ENCODE results near the gene SLC44A1.
"Not testable (repeated sequence)": the region's sequence is repeated elsewhere in the genome, so short reads cannot be mapped to it uniquely, and the experiment has no call there.

The SLC44A1 gene

GRCh38 chr9:105242557-105242956, 1.9 kb upstream of the SLC44A1 start:
- DNase-seq (ENCODE audit: low spot score), result no peak

DNA sequence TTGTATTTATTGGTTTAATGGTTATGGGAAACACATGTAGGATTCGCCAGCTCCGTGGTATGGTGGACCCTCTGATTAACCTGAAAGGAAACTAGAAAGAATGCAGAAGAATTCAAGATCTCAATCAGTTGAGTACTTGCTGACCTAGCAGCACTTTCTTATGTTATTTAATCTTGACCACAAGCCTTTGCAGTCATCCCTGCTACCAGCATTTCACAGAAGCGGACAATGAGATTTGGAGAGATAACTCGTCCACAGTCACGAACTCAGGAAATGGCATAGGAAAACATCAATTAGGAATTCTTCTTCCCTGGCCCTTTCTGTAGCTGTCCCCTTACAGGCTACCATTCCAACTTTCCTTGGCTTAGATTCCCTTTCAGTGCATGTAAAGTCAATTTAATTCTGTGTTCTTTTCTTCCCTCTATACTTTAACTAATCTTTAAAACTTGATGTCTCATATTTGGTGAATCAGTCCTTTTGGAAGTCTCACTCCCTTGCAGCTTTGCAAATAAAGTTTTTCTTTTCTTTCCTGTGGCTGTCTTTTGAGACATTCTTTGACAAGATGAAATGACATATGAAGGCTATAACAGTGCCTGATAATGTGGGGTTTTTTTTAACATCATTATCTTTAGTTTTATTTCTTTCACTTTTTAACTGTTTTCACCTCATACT, 1.3 kb upstream of the SLC44A1 start:
- no peak for DNase-seq (ENCODE audit: low spot score)

GRCh38 chr9:105244734-105245028, 230 bp downstream of the SLC44A1 start:
- no peak for DNase-seq (ENCODE audit: low spot score)

DNA sequence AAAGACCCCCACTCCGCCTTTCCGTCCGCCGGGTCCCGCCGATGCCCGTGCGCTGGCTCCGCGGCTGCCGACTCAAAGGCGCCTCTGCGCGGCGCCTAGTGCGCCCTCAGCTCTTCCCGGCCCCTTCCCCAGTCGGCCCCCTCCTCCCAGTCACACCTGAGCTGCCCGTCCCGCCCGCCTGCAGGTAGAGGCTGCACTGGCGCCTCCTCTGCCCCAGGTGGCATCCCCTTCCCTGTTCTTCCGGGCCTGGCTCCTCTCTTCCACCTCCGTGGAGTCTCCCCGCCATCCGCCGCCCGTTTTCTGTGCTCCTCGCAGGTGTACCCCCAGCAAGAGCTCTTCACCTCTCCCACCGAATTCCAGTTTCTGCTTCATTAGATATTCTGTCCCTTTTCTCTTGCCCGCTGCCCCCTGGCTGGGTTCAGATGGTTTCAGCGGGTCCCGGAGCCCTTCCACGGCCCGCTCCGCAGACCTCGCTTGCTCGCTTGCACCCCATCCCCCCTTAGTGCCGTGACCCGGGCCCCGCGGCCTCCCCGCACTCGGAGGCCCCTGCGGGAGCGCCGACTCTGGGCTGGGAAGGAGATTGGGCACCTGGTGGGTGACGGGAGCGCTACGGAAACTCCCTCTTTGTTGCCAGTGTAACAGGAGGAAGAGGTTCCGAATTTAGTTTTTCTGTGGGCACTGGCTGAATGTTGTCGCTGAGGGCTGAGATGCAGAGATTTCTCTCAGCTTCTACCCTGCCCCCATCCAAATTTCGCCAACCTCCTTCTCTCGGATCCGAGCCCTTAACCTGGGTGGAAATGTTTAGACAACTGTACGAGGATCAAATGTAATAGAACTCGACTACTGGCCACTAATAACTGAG, 809 bp downstream of the SLC44A1 start:
- DNase-seq (ENCODE audit: low spot score), result no peak

DNA sequence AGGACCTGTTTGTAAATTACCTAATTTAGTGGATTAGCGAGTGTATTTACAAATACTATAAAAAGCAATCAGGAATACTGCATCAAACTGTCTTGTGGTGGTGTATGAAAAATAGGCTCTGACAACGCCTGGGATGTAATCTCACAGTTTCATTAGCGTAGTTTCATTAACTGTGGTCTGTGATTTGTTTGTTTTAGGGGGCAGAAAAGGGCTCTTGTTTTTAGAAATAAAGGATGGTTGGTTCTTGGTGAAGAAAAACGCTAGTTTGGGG, 1.4 kb downstream of the SLC44A1 start:
- no peak for DNase-seq (ENCODE audit: low spot score)

DNA sequence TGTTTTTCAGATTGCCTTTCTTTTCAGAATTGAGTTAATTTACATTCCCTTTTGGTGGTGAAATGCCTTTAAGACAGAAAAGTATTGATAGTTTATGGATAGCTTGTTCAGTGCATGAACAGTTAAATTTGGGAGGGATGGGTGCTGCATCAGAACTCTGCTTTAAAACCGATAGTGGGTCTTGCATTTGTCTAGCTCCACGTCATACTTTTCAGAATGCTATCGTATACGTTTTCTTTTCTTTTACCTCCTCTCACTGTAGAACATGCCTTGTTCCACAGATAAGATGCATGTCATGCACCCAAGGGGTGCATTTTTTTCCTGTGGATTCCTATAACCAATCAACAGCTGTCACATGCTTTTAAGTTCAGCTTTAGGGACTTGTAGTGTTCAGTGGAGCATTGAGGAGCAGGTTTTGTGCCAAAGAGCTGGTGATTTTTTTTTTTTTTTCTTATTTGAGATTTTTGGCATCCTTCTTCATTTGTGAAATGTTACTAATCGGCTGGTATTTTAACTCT, 2.3 kb downstream of the SLC44A1 start:
- no peak for DNase-seq (ENCODE audit: low spot score)

DNA sequence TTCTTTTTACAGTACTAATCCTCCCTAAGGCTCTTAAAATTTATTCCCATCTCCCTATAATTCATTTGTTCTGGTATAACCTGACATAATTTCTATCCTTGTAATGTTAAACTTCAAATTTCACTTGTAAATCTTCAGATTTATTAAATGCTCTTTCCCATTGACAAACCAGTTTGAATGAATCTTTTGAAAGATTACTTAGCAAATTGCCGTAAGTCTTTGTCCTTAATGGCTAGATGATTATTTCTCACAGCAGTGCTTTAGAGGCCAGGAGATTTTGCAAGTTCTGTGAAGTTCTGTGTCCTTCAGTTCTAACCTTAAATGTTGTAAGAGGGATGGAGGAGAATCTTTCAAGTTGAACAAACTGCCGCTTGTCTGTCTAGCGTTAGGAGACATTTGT, 4.2 kb downstream of the SLC44A1 start:
- no peak for DNase-seq (ENCODE audit: low spot score)

GRCh38 chr9:105251133-105251532, 6.7 kb downstream of the SLC44A1 start:
- DNase-seq (ENCODE audit: low spot score), result no peak

DNA sequence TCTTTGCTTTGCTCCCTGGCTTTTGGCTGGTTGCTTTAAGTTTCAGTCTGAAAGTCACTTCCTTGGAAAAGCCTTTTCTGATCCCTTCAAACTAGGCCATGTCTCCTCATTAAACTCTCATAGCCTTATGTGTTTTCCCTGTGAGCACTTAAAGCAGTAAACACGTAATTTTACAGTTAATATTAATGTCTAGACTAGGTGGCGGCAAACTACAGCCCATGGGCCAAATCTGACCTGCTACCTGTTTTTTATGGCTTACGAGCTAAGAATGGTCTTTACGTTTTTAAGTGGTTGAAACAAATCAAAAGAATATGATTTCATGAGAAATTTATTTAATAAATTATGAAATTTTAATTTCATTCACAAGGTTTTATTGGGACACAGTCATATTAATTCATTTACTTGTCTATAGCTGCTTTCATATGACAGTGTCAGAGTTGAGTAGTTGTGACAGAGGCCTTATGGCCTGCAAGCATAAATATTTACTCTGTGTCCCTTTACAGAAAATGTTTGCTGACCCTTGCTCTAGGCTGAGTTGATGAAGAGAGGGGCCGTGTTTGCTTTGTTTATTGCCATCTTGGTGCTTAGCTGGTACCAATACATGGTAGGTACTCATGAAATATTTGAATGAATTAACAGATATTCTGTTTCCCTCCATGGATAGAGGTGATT, 7.4 kb downstream of the SLC44A1 start:
- no peak for DNase-seq (ENCODE audit: low spot score)

- DNase-seq (ENCODE audit: low spot score), result no peak
These were observed 7.9 kb downstream of the SLC44A1 start for GRCh38 chr9:105252405-105252756.

GRCh38 chr9:105254226-105254625, 9.8 kb downstream of the SLC44A1 start:
- no peak for DNase-seq (ENCODE audit: low spot score)

- DNase-seq (ENCODE audit: low spot score), result no peak
These were observed 11.0 kb downstream of the SLC44A1 start for GRCh38 chr9:105255421-105255820.

GRCh38 chr9:105256569-105256968, 12.1 kb downstream of the SLC44A1 start:
- DNase-seq (ENCODE audit: low spot score), result not testable (repeated sequence)

GRCh38 chr9:105257809-105258208, 13.4 kb downstream of the SLC44A1 start:
- DNase-seq (ENCODE audit: low spot score), result no peak

- DNase-seq (ENCODE audit: low spot score), result no peak
These were observed 13.8 kb downstream of the SLC44A1 start for GRCh38 chr9:105258225-105258737.

GRCh38 chr9:105259274-105259673, 14.8 kb downstream of the SLC44A1 start:
- no peak for DNase-seq (ENCODE audit: low spot score)

DNA sequence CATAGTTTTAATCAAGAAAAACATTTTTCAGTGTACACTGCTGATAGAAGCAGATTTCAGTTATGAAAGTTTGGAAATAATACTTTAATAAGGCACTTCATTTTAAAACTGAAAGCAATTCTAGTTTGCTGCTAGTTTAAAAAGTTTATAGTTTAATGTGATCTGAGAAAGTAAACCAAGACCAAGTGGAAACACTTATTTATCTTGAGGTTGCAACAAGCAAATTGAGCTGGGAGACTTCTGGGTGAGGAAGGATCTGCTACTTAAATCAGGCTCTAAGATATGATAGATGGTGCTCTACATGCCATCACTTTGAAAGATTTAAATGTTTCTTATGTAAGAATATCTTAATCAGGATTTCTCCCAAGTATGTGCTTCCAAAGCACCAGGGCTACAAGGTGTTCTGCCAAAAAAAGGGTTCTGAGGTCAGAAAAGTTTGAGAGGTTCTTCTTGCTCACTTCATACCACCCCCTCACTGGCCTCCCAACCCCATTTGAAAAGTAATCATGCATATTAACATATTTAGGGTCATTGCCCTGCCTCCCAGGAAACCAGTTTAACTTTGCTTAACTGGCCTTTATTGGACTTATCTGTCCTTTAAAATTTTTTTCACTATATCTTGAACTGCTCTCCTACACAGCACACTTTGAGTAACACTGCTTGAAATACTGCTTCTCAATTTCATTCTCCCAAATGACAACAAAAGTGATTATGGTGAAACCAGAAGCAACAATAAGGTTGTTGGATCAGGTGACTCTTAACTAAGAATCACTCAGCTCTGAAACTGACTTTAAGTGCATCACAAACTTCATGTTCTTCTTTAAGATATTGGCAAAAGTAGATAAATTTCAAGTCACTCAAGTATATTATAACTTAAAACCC, 15.5 kb downstream of the SLC44A1 start:
- DNase-seq (ENCODE audit: low spot score), result no peak

- DNase-seq (ENCODE audit: low spot score), result no peak
These were observed 18.0 kb downstream of the SLC44A1 start for GRCh38 chr9:105262497-105262896.

DNA sequence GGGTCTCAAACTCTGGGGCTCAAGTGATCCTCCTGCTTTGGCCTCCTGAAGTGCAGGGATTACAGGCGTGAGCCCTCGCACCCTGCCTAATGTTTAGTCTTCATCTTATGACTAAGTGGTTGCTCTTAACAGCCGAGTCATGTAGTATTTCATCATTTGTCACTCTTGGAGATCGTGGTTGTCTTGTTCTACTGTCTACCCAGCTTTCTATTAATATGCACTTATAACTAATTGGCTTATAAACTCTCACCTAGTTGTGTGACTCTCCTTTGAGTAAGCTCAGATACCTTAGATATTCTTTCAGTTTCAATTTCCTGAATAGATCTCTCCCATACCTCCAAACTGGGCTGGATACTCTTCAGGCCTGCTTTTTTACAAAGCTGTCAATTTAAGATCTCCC, 19.9 kb downstream of the SLC44A1 start:
- DNase-seq (ENCODE audit: low spot score), result no peak

GRCh38 chr9:105268254-105268653, 23.8 kb downstream of the SLC44A1 start:
- not testable (repeated sequence) for DNase-seq (ENCODE audit: low spot score)

GRCh38 chr9:105269593-105269992, 25.1 kb downstream of the SLC44A1 start:
- no peak for DNase-seq (ENCODE audit: low spot score)

DNA sequence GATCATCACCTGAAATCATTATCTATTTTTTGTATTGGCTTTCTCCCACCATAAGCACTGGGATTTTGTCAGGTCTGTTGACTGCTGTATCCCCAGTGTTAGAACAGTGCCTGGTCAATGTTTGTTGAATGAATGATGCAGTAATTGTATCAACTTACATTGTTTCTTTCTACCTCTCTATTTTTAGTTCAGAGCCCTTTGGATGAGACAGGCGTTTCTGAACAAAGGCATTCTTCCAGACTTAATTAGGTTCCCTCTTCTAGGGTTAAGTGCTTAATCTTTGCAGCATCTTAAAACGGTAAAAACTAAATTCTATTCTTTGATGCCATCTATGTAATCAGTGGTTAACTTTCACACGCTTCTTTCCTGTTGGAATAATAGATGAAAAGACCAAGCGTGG, 26.3 kb downstream of the SLC44A1 start:
- no peak for DNase-seq (ENCODE audit: low spot score)
